SK-N-SH treated with all-trans-retinoic acid at 6 μM for 48 hours (cell line): ENCODE results near the gene SPDYE2B.
"Not testable (repeated sequence)": the region's sequence is repeated elsewhere in the genome, so short reads cannot be mapped to it uniquely, and the experiment has no call there.

Experiments used
- ARNTL ChIP-seq: fragments of 450-650 bp; formaldehyde crosslinking; IDR thresholded peaks from 2 replicates; pipeline ENCODE4 v1.5.0; 2020; ENCODE audit warnings: low read depth, mild to moderate bottlenecking, moderate library complexity, borderline replicate concordance
- RARB ChIP-seq: fragments of 250-450 bp; sonication (Bioruptor Pico); IDR thresholded peaks from 2 replicates; pipeline ENCODE4 v1.8.0; 2021; ENCODE audit warnings: mild to moderate bottlenecking, moderate library complexity
- TCF4 ChIP-seq: fragments of 250-450 bp; sonication (Bioruptor Pico); IDR thresholded peaks from 2 replicates; pipeline ENCODE4 v1.8.0; 2021; ENCODE audit warnings: mild to moderate bottlenecking, moderate library complexity, borderline replicate concordance
- ZFP3 ChIP-seq: fragments of 250-450 bp; sonication (Bioruptor Pico); IDR thresholded peaks from 2 replicates; pipeline ENCODE4 v1.5.0; 2020; ENCODE audit warnings: mild to moderate bottlenecking, moderate library complexity
- ZFP30 ChIP-seq: fragments of 450-650 bp; formaldehyde crosslinking; IDR thresholded peaks from 2 replicates; pipeline ENCODE4 v1.5.0; 2022; ENCODE audit warnings: mild to moderate bottlenecking, moderate library complexity
- ZNF8 ChIP-seq: fragments of 450-650 bp; formaldehyde crosslinking; IDR thresholded peaks from 2 replicates; pipeline ENCODE4 v1.5.0; 2020; ENCODE audit warnings: mild to moderate bottlenecking, moderate library complexity
- TF ChIP-seq, protein P1 (sequence below): fragments of 250-450 bp; sonication (Bioruptor Pico); IDR thresholded peaks from 2 replicates; pipeline ENCODE4 v1.8.0; 2020; ENCODE audit warnings: mild to moderate bottlenecking, moderate library complexity, borderline replicate concordance
- TF ChIP-seq, protein P2 (sequence below): fragments of 250-450 bp; sonication (Bioruptor Pico); IDR thresholded peaks from 2 replicates; pipeline ENCODE4 v1.5.0; 2020; ENCODE audit warnings: mild to moderate bottlenecking, moderate library complexity

DNA sequence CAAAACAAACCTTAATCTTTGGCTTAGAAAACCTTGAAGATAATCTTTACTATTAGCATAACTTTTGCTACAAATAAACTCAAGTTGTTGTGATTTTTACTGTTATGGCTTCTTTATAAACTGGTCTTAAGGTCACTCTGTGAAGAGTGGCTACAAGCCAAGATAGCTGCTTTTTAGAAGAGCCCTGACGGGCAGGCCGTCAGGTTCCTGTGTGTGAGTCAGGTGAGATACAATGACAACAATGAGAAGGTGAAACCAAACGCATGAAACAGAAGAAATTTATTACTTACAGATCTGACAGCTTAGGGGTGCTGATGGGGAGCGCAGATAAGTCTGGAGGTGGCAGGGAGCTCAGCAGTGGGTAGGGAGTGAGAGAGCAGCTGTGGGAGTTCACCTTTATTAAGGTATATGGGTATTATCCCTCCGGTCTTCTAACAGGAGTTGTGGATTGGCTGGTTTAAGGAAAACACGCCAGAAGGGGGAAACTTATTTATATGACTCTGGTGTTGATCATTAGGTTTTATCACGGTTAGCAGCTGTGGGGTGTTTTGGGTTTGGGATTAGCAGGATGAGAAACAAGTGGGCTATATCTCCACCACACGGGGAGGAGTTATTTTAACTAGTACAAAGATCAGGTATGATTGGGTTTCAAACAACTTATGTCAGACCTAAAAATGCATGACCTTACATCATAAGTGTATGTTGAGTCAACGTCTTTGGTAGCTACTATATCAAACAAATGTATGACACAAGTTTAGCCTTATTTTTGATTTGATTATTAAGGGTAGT is 49.0 kb downstream of the SPDYE2B start:
- TF ChIP-seq ZNF8, ZFP3, RARB, ZFP30, ARNTL, TCF4 (CRISPR knock-in tag): not testable (repeated sequence)
- TF ChIP-seq, protein P1, sequence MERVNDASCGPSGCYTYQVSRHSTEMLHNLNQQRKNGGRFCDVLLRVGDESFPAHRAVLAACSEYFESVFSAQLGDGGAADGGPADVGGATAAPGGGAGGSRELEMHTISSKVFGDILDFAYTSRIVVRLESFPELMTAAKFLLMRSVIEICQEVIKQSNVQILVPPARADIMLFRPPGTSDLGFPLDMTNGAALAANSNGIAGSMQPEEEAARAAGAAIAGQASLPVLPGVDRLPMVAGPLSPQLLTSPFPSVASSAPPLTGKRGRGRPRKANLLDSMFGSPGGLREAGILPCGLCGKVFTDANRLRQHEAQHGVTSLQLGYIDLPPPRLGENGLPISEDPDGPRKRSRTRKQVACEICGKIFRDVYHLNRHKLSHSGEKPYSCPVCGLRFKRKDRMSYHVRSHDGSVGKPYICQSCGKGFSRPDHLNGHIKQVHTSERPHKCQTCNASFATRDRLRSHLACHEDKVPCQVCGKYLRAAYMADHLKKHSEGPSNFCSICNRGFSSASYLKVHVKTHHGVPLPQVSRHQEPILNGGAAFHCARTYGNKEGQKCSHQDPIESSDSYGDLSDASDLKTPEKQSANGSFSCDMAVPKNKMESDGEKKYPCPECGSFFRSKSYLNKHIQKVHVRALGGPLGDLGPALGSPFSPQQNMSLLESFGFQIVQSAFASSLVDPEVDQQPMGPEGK = not testable (repeated sequence)
- TF ChIP-seq, protein P2, sequence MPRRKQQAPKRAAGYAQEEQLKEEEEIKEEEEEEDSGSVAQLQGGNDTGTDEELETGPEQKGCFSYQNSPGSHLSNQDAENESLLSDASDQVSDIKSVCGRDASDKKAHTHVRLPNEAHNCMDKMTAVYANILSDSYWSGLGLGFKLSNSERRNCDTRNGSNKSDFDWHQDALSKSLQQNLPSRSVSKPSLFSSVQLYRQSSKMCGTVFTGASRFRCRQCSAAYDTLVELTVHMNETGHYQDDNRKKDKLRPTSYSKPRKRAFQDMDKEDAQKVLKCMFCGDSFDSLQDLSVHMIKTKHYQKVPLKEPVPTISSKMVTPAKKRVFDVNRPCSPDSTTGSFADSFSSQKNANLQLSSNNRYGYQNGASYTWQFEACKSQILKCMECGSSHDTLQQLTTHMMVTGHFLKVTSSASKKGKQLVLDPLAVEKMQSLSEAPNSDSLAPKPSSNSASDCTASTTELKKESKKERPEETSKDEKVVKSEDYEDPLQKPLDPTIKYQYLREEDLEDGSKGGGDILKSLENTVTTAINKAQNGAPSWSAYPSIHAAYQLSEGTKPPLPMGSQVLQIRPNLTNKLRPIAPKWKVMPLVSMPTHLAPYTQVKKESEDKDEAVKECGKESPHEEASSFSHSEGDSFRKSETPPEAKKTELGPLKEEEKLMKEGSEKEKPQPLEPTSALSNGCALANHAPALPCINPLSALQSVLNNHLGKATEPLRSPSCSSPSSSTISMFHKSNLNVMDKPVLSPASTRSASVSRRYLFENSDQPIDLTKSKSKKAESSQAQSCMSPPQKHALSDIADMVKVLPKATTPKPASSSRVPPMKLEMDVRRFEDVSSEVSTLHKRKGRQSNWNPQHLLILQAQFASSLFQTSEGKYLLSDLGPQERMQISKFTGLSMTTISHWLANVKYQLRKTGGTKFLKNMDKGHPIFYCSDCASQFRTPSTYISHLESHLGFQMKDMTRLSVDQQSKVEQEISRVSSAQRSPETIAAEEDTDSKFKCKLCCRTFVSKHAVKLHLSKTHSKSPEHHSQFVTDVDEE (CRISPR knock-in tag) = not testable (repeated sequence)
